ENCODE data around the gene ARRDC2. TPM values are rescaled to one million over a fixed set of nuclear protein-coding genes. Genes with fewer than 3 reads are reported as not detected.

The ARRDC2 gene
- total and polyA plus RNA-seq, 2 donors (not counting 1 experiment from before 2014, with no cell fraction given) = 131 to 639 TPM

GRCh38 chr19:18051887-18052286 lies 43.9 kb downstream of the ARRDC2 start:
- no peak for DNase-seq
- no peaks in the 10 kb centered on the region for H3K27me3 ChIP-seq (replicated peaks in 1 of 4; ENCODE audit: control extremely low read depth in 1 of 4, control insufficient read depth in 3 of 4, insufficient read depth in 4 of 4, low read length in 3 of 4)
- 53% methylated on average over 22 of the region's 31 CpGs for WGBS (ENCODE audit: insufficient coverage)
- no peak for ATAC-seq (ENCODE audit: low read depth)
- ChIA-PET POLR2A (interaction anchor here (0.6 to 0.7 kb wide), 3 partner anchors 32 to 47 kb away, joined by 3 to 5 read pairs (median 3); no protein-coding TSS in a partner anchor), CTCF (interaction anchor here (0.8 to 1.4 kb wide), 2 partner anchors 28 to 45 kb away, joined by 3 to 11 read pairs; partner anchors contain the start of gene ARRDC2)
- TF ChIP-seq EZH2 (IDR thresholded peaks at IDR 0.05; ENCODE audit: borderline replicate concordance, insufficient read depth, low read depth, low read length, poor library complexity, severe bottlenecking) (no peak), CTCF (IDR thresholded peaks at IDR 0.05) (no peak)
- H2AFZ ChIP-seq (ENCODE audit: insufficient read depth, low read depth, low read length, poor library complexity, severe bottlenecking) = no peak overlapping the region
- no peak overlapping the region for H3K27ac ChIP-seq (ENCODE audit: low read length in 2 of 2)
- Mint-ChIP-seq H3K4me3 (no peak overlapping the region), H3K4me1 (peaks cover 16% of the 10 kb centered on the region), H3K27ac (no peak overlapping the region), H3K27me3 (no peaks in the 10 kb centered on the region), H3K9me3 (ENCODE audit: insufficient read depth) (no peaks in the 10 kb centered on the region)
- H3K4me3 ChIP-seq (ENCODE audit: control extremely low read depth in 1 of 5, extremely low read depth in 1 of 5, insufficient read depth in 1 of 5, low read depth in 2 of 5, low read length in 4 of 5) = no peak overlapping the region
- H3K4me1 ChIP-seq (ENCODE audit: control insufficient read depth in 2 of 2, insufficient read depth in 2 of 2, low read length in 2 of 2) = peaks cover 0 to 3% of the 10 kb centered on the region in 2 donors
- intact Hi-C loops (cut with micrococcal nuclease) = no loop called here
- H3K79me2 ChIP-seq (ENCODE audit: control insufficient read depth, insufficient read depth, low read length) = no peaks in the 10 kb centered on the region
- no peaks in the 10 kb centered on the region for H4K20me1 ChIP-seq (ENCODE audit: control insufficient read depth, insufficient read depth, low read length, poor library complexity, severe bottlenecking)
- H3K4me2 ChIP-seq (replicated peaks; ENCODE audit: low read depth, low read length, poor library complexity, severe bottlenecking) = no peak overlapping the region
- no peak overlapping the region for H3K9ac ChIP-seq (ENCODE audit: low read length)
- H3K9me3 ChIP-seq (ENCODE audit: control extremely low read depth in 1 of 3, control insufficient read depth in 2 of 3, insufficient read depth in 1 of 3, low read length in 2 of 3) = no peaks in the 10 kb centered on the region
- no peaks in the 10 kb centered on the region for H3K36me3 ChIP-seq (replicated peaks in 1 of 2; ENCODE audit: control extremely low read depth in 1 of 2, control insufficient read depth in 1 of 2, extremely low read depth in 1 of 2, insufficient read depth in 2 of 2, low read length in 1 of 2)

GRCh38 chr19:18053576-18054219 lies 45.7 kb downstream of the ARRDC2 start:
- H3K4me1 ChIP-seq (ENCODE audit: control insufficient read depth in 2 of 2, insufficient read depth in 2 of 2, low read length in 2 of 2) = peaks cover 10 to 13% of the 10 kb centered on the region in 2 donors
- no peak for DNase-seq
- TF ChIP-seq EZH2 (IDR thresholded peaks at IDR 0.05; ENCODE audit: borderline replicate concordance, insufficient read depth, low read depth, low read length, poor library complexity, severe bottlenecking) (no peak), CTCF (IDR thresholded peaks at IDR 0.05) (no peak)
- WGBS (ENCODE audit: insufficient coverage) = 64% methylated on average over 3 of the region's 9 CpGs
- no peak overlapping the region for H3K4me3 ChIP-seq (ENCODE audit: control extremely low read depth in 1 of 5, extremely low read depth in 1 of 5, insufficient read depth in 1 of 5, low read depth in 2 of 5, low read length in 4 of 5)
- peaks cover 0 to 7% (median 0%) of the 10 kb centered on the region in 3 donors for H3K9me3 ChIP-seq (ENCODE audit: control extremely low read depth in 1 of 3, control insufficient read depth in 2 of 3, insufficient read depth in 1 of 3, low read length in 2 of 3)
- H3K4me3 Mint-ChIP-seq = no peak overlapping the region
- H3K27me3 Mint-ChIP-seq = no peaks in the 10 kb centered on the region
- no peaks in the 10 kb centered on the region for H4K20me1 ChIP-seq (ENCODE audit: control insufficient read depth, insufficient read depth, low read length, poor library complexity, severe bottlenecking)
- no peaks in the 10 kb centered on the region for H3K9me3 Mint-ChIP-seq (ENCODE audit: insufficient read depth)
- ATAC-seq (ENCODE audit: low read depth) = no peak
- H3K4me2 ChIP-seq (replicated peaks; ENCODE audit: low read depth, low read length, poor library complexity, severe bottlenecking) = no peak overlapping the region
- H3K27ac ChIP-seq (ENCODE audit: low read length in 2 of 2) = no peak overlapping the region
- H3K27me3 ChIP-seq (replicated peaks in 1 of 4; ENCODE audit: control extremely low read depth in 1 of 4, control insufficient read depth in 3 of 4, insufficient read depth in 4 of 4, low read length in 3 of 4) = no peaks in the 10 kb centered on the region
- peak overlapping the region; percentile 76 for H3K27ac Mint-ChIP-seq
- POLR2A ChIA-PET = interaction anchor here (0.7 to 1.2 kb wide), 4 partner anchors 12 to 46 kb away, joined by 5 to 9 read pairs (median 8); partner anchors contain the start of gene ARRDC2
- H2AFZ ChIP-seq (ENCODE audit: insufficient read depth, low read depth, low read length, poor library complexity, severe bottlenecking) = no peak overlapping the region
- peaks cover 24% of the 10 kb centered on the region for H3K4me1 Mint-ChIP-seq
- intact Hi-C loops (cut with micrococcal nuclease) = no loop called here
- H3K9ac ChIP-seq (ENCODE audit: low read length) = no peak overlapping the region
- CTCF ChIA-PET = interaction anchor here (0.6 to 1.6 kb wide), 2 partner anchors 47 to 249 kb away, joined by 3 to 8 read pairs; partner anchors contain the start of gene ARRDC2
- no peaks in the 10 kb centered on the region for H3K79me2 ChIP-seq (ENCODE audit: control insufficient read depth, insufficient read depth, low read length)
- H3K36me3 ChIP-seq (replicated peaks in 1 of 2; ENCODE audit: control extremely low read depth in 1 of 2, control insufficient read depth in 1 of 2, extremely low read depth in 1 of 2, insufficient read depth in 2 of 2, low read length in 1 of 2) = no peaks in the 10 kb centered on the region

Measured in B cell (primary cell).